Central memory CD4-positive, alpha-beta T cell (primary cell): Measurements from ENCODE around the gene CCPG1.

ENCODE experiments used
- DNase-seq: peaks from one replicate; pipeline ENCODE4 v3.0.0; 2022

CCPG1 gene

GRCh38 chr15:55379095-55379494 lies 29.1 kb downstream of the CCPG1 start:
- DNase-seq = no peak

- DNase-seq = no peak
Measured at GRCh38 chr15:55372701-55373440, 35.3 kb downstream of the CCPG1 start.

GRCh38 chr15:55366981-55367380 lies 41.2 kb downstream of the CCPG1 start:
- DNase-seq = no peak

GRCh38 chr15:55362641-55363040 lies 45.5 kb downstream of the CCPG1 start:
- no peak for DNase-seq

- DNase-seq = no peak
Measured at GRCh38 chr15:55361048-55361447, 47.1 kb downstream of the CCPG1 start.

- no peak for DNase-seq
Measured at GRCh38 chr15:55360256-55360655, 47.9 kb downstream of the CCPG1 start.

- no peak for DNase-seq
Measured at GRCh38 chr15:55358471-55358870, 49.7 kb downstream of the CCPG1 start.

- no peak for DNase-seq
Measured at GRCh38 chr15:55357774-55358173, 50.4 kb downstream of the CCPG1 start.

- DNase-seq = no peak
Measured at GRCh38 chr15:55356985-55357585, 51.1 kb downstream of the CCPG1 start.

- DNase-seq = no peak
Measured at GRCh38 chr15:55353025-55353424, 55.1 kb downstream of the CCPG1 start.

- DNase-seq = no peak
Measured at GRCh38 chr15:55349282-55349681, 58.9 kb downstream of the CCPG1 start.

- DNase-seq = no peak
Measured at GRCh38 chr15:55348281-55348778, 59.8 kb downstream of the CCPG1 start.

- DNase-seq = no peak
Measured at GRCh38 chr15:55344206-55344605, 64.0 kb downstream of the CCPG1 start.

- DNase-seq = no peak
Measured at GRCh38 chr15:55343168-55343567, 65.0 kb downstream of the CCPG1 start.

- no peak for DNase-seq
Measured at GRCh38 chr15:55337160-55337559, 71.0 kb downstream of the CCPG1 start.

- DNase-seq = no peak
Measured at GRCh38 chr15:55334997-55335396, 73.2 kb downstream of the CCPG1 start.

- no peak for DNase-seq
Measured at GRCh38 chr15:55334371-55334770, 73.8 kb downstream of the CCPG1 start.

- DNase-seq = no peak
Measured at GRCh38 chr15:55327387-55327786, 80.8 kb downstream of the CCPG1 start.

- DNase-seq = no peak
Measured at GRCh38 chr15:55322467-55322866, 85.7 kb downstream of the CCPG1 start.

GRCh38 chr15:55320963-55321362 lies 87.2 kb downstream of the CCPG1 start:
- DNase-seq = no peak

GRCh38 chr15:55320238-55320550 lies 88.0 kb downstream of the CCPG1 start:
- no peak for DNase-seq

- no peak for DNase-seq
Measured at GRCh38 chr15:55319537-55320237, 88.5 kb downstream of the CCPG1 start.

- DNase-seq = peak; percentile 83
Measured at GRCh38 chr15:55318588-55319494, 89.3 kb downstream of the CCPG1 start, which contains the start of the genes PIGB and PIGBOS1. PIGB (plus strand) TSS chr15:55319222; CDS start chr15:55319251, 29 bp downstream. PIGBOS1 (minus strand) TSS chr15:55319123; CDS start chr15:55317792, 1,331 bp downstream.
